Transverse colon (tissue), 4 donors: ENCODE results near the gene ZNF451. TPM values are rescaled to one million over a fixed set of nuclear protein-coding genes. Genes with fewer than 3 reads are reported as not detected.

ENCODE experiments used
- DNase-seq: peaks from one replicate; pipeline ENCODE4 v3.0.0-alpha.2; 2019
- H3K27ac ChIP-seq, 4 donors: fragments of 200-600 bp; sonication (generic); 2 replicates each; pipeline ENCODE4 v1.5.1; 2016 to 2018; ENCODE audit warnings: inconsistent platforms in 4 of 4
- H3K27me3 ChIP-seq: fragments of 200-600 bp; sonication (generic); 2 replicates; pipeline ENCODE4 v1.5.1; 2017; ENCODE audit warnings: inconsistent platforms
- H3K36me3 ChIP-seq, 4 donors: fragments of 200-600 bp; sonication (generic); 2 replicates each; pipeline ENCODE4 v1.5.1; 2017 to 2019; ENCODE audit warnings: inconsistent platforms in 4 of 4
- H3K4me1 ChIP-seq, 4 donors: fragments of 200-600 bp; sonication (generic); 2 replicates each; pipeline ENCODE4 v1.5.1; 2017 to 2020; ENCODE audit warnings: inconsistent platforms in 4 of 4
- H3K4me3 ChIP-seq, 4 donors: fragments of 200-600 bp; sonication (generic); 1 replicate in 1 of 4; 2 replicates in 3 of 4; pipeline versions ENCODE4 v1.5.1 to v1.6.1; 2017 to 2019; ENCODE audit warnings: inconsistent platforms in 4 of 4
- H3K9me3 ChIP-seq, 2 donors: fragments of 200-600 bp; sonication (generic); 2 replicates each; pipeline ENCODE4 v1.5.1; 2017 to 2019; ENCODE audit warnings: inconsistent platforms in 2 of 2
- EP300 ChIP-seq: sonication (generic); formaldehyde crosslinking; IDR thresholded peaks from one replicate; pipeline ENCODE4 v1.6.1; 2017; ENCODE audit warnings: antibody characterized with exemption, low read depth
- POLR2A ChIP-seq: fragments of 450-650 bp; IDR thresholded peaks from one replicate; pipeline ENCODE4 v1.6.1; 2016; ENCODE audit warnings: antibody characterized with exemption, mild to moderate bottlenecking, moderate library complexity
- POLR2AphosphoS5 ChIP-seq, 3 donors: sonication (generic); formaldehyde crosslinking; IDR thresholded peaks; one replicate each; pipeline ENCODE4 v1.6.1; 2016; ENCODE audit warnings: antibody characterized with exemption in 3 of 3
- WGBS, 2 donors: methylation state at CpG; one replicate each; pipeline ENCODE4 v1.1.5; 2018; ENCODE audit warnings: low coverage in 1 of 2; 5-methylcytosine and 5-hydroxymethylcytosine counted together
- in situ Hi-C, 4 donors: fragments of 200-750 bp; cut with MboI; loops; one replicate each; pipeline versions ENCODE4 v1.15.0 to v1.15.1; 2017; ENCODE audit warnings: low sequenced_read_pairs in 3 of 4, low pct_ligation_motif_present in 1 of 4, low pct_unique_long_range_greater_than_20kb in 1 of 4
- intact Hi-C: fragments of 100-400 bp; cut with DNase I; formaldehyde crosslinking; loops from one replicate; pipeline ENCODE4 v1.15.1; 2023; ENCODE audit warnings: low total_unique reads
- total RNA-seq, 4 donors: library from RNA; depleted of rRNA; stranded (reverse); fragments of >200 nt; gene quantifications; one replicate each; pipeline ENCODE4 v1.1.0, GENCODE V29; 2016
- TF ChIP-seq, protein P1 (sequence below), 5 experiments: fragments of 200-600 bp in 3 of 5; fragments of 450-650 bp in 2 of 5; sonication (generic) in 3 of 5; IDR thresholded peaks; 1 replicate in 2 of 5; 2 replicates in 3 of 5; pipeline ENCODE4 v1.5.1; 2016 to 2017; ENCODE audit warnings: antibody characterized with exemption in 5 of 5, inconsistent platforms in 3 of 5, mild to moderate bottlenecking in 2 of 5, moderate library complexity in 1 of 5

Gene ZNF451
- total RNA-seq, 4 donors from 2014 or later = 43.7 to 67.5 (median 52.4) TPM

DNA sequence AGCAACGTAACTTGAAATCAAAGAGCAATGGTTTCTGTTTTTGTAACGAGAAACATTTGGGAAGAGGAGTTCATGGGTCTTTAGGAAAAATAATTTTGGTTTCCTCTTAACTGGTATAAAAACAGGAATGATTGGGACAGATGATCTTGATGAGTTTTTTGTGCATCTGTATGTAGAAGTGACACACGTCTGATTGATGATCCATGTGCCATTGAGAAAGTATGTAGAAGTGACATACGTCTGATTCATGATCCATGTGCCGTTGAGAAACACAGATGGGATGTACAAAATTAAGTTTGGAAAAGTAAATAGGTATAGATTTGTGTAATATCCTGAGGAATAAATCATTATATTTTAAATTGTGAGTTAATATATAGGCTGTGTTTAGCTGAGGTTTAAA, 41.4 kb upstream of the ZNF451 start:
- DNase-seq = no peak
- peaks cover 0 to 21% (median 7%) of the 10 kb centered on the region in 4 donors for H3K4me1 ChIP-seq
- in situ Hi-C loops (loop anchor here in 1 of 4 donors (25.0 kb wide), 1 partner anchor 289 kb away; no protein-coding TSS in a partner anchor), intact Hi-C loops (no loop called here)
- TF ChIP-seq POLR2A (no peak), POLR2AphosphoS5 (IDR thresholded peaks at IDR 0.05) (no peak), EP300 (no peak)
- TF ChIP-seq, protein P1, sequence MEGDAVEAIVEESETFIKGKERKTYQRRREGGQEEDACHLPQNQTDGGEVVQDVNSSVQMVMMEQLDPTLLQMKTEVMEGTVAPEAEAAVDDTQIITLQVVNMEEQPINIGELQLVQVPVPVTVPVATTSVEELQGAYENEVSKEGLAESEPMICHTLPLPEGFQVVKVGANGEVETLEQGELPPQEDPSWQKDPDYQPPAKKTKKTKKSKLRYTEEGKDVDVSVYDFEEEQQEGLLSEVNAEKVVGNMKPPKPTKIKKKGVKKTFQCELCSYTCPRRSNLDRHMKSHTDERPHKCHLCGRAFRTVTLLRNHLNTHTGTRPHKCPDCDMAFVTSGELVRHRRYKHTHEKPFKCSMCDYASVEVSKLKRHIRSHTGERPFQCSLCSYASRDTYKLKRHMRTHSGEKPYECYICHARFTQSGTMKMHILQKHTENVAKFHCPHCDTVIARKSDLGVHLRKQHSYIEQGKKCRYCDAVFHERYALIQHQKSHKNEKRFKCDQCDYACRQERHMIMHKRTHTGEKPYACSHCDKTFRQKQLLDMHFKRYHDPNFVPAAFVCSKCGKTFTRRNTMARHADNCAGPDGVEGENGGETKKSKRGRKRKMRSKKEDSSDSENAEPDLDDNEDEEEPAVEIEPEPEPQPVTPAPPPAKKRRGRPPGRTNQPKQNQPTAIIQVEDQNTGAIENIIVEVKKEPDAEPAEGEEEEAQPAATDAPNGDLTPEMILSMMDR (IDR thresholded peaks at IDR 0.05) = no peak
- H3K36me3 ChIP-seq = peaks cover 0 to 21% (median 10%) of the 10 kb centered on the region in 4 donors
- H3K4me3 ChIP-seq = no peak overlapping the region
- no peaks in the 10 kb centered on the region for H3K9me3 ChIP-seq
- WGBS, 2 donors = 78 to 89% methylated on average over 5 of the region's 5 CpGs
- no peak overlapping the region for H3K27ac ChIP-seq
- H3K27me3 ChIP-seq = peaks cover 3% of the 10 kb centered on the region

DNA sequence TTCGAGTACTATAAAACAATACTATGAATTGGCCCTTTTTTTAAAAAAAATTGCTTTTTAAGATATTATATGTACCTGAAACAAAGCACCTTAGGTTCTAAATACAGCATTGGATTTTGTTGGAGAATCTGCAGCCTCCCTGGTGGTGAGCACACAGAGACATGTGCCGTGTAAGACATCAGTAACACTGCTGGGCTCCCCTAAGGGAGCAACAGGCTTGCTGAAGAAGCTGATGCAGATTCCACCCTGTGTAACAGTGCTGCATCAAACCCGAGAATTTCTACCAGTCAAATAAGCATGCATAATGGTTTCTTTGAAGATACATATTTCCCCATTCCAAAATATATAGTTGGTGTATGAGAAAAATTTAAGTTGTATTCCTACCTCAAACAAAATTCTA, 26.1 kb upstream of the ZNF451 start:
- no peaks in the 10 kb centered on the region for H3K9me3 ChIP-seq
- H3K27ac ChIP-seq = no peak overlapping the region
- 93 to 96% methylated on average over 3 of the region's 3 CpGs for WGBS, 2 donors
- H3K4me3 ChIP-seq = no peak overlapping the region
- in situ Hi-C loops = no loop called here
- TF ChIP-seq EP300 (no peak), POLR2AphosphoS5 (IDR thresholded peaks at IDR 0.05) (no peak), POLR2A (no peak)
- TF ChIP-seq, protein P1 (IDR thresholded peaks at IDR 0.05) = no peak
- no peak for DNase-seq
- H3K36me3 ChIP-seq = peaks cover 0 to 8% (median 0%) of the 10 kb centered on the region in 4 donors
- no peaks in the 10 kb centered on the region for H3K27me3 ChIP-seq
- H3K4me1 ChIP-seq = no peaks in the 10 kb centered on the region
- intact Hi-C loops = no loop called here

DNA sequence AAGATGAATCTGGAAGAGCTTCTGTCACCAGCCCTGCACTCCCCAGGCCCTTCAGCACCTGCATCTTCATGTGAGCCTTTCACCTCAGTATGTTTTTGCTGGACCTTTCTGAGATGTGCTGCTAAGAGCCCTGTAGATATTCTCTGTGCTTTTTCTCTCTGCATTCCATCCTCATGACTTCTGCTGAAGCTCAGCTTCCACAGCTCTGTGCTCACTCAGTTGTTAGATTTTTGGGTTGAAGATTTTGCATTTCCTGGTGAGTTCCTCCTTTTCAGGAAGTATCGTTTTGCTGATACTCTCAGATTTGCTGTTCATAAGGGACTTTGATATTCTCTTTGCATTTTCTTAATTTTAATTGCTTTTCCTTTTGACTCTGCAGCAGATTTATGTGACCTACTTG, 25.2 kb upstream of the ZNF451 start:
- Histone ChIP-seq H3K27ac (no peak overlapping the region), H3K4me3 (no peak overlapping the region), H3K27me3 (no peaks in the 10 kb centered on the region), H3K4me1 (no peaks in the 10 kb centered on the region), H3K9me3 (no peaks in the 10 kb centered on the region), H3K36me3 (peaks cover 0 to 8% (median 0%) of the 10 kb centered on the region in 4 donors)
- intact Hi-C loops = no loop called here
- in situ Hi-C loops = no loop called here
- TF ChIP-seq, protein P1 (IDR thresholded peaks at IDR 0.05) = no peak
- TF ChIP-seq POLR2AphosphoS5 (IDR thresholded peaks at IDR 0.05) = no peak
- TF ChIP-seq POLR2A = no peak
- DNase-seq = no peak
- 81% methylated on average over 1 of the region's 1 CpG; no CpG with 5 or more reads in 1 of the 2 donors for WGBS, 2 donors

DNA sequence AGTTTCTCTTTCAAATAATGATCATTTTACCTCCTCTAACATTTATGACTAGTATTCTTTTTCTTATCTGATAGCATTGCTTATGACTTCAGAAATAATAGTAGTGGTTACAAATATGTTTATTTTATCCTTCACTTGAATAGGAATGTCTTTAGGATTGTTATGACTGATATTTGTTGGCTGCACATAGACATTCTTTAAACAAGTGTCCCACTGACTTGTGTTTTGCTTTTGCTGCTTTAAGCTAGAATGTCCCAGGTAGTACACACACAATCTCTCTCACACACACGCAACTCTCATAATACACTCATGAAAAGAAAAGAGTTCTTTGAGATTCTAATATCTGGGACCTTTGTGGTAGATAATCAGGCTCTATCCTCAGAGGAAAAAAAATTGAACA, 21.9 kb upstream of the ZNF451 start:
- in situ Hi-C loops (no loop called here), intact Hi-C loops (no loop called here)
- TF ChIP-seq POLR2AphosphoS5 (IDR thresholded peaks at IDR 0.05) (no peak), POLR2A (no peak), EP300 (no peak)
- TF ChIP-seq, protein P1 (IDR thresholded peaks at IDR 0.05) = no peak
- Histone ChIP-seq H3K36me3 (no peaks in the 10 kb centered on the region), H3K27me3 (no peaks in the 10 kb centered on the region), H3K9me3 (no peaks in the 10 kb centered on the region), H3K4me3 (no peak overlapping the region), H3K27ac (no peak overlapping the region), H3K4me1 (no peaks in the 10 kb centered on the region)
- 96 to 100% methylated on average over 1 of the region's 1 CpG for WGBS, 2 donors
- no peak for DNase-seq
